Smooth muscle cell (in vitro differentiated cells): ENCODE results near the gene MED27. TPM values are rescaled to one million over a fixed set of nuclear protein-coding genes. Genes with fewer than 3 reads are reported as not detected.

Experiments
- DNase-seq: peaks from one replicate; lab custom pipeline; 2025; ENCODE audit not compliant: unreplicated experiment; lab: John Stamatoyannopoulos, UW
- H2AFZ ChIP-seq: fragments of 200-600 bp; sonication (generic); 2 replicates; pipeline ENCODE4 v1.6.0; 2016; ENCODE audit warnings: antibody characterized with exemption, low read depth, mild to moderate bottlenecking
- H3F3A ChIP-seq: fragments of 200-600 bp; sonication (generic); 2 replicates; pipeline ENCODE4 v1.6.0; 2017; ENCODE audit warnings: antibody characterized with exemption, low read depth
- H3K27ac ChIP-seq: fragments of 200-600 bp; sonication (generic); 2 replicates; pipeline ENCODE4 v1.5.1; 2016; ENCODE audit warnings: low read depth, mild to moderate bottlenecking
- H3K27me3 ChIP-seq: fragments of 200-600 bp; sonication (generic); 2 replicates; pipeline ENCODE4 v1.6.1; 2016; ENCODE audit warnings: low read depth, mild to moderate bottlenecking
- H3K36me3 ChIP-seq: fragments of 200-600 bp; sonication (generic); 2 replicates; pipeline ENCODE4 v1.5.1; 2016; ENCODE audit warnings: low read depth
- H3K4me1 ChIP-seq: fragments of 200-600 bp; sonication (generic); 2 replicates; pipeline ENCODE4 v1.5.1; 2016; ENCODE audit warnings: low read depth
- H3K4me2 ChIP-seq: fragments of 200-600 bp; sonication (generic); 2 replicates; pipeline ENCODE4 v1.6.0; 2016; ENCODE audit warnings: mild to moderate bottlenecking
- H3K4me3 ChIP-seq: fragments of 200-600 bp; sonication (generic); 2 replicates; pipeline ENCODE4 v1.5.1; 2016; ENCODE audit warnings: mild to moderate bottlenecking
- H3K79me2 ChIP-seq: fragments of 200-600 bp; sonication (generic); 2 replicates; pipeline ENCODE4 v1.6.0; 2016; ENCODE audit warnings: low read depth, mild to moderate bottlenecking
- H3K9ac ChIP-seq: fragments of 200-600 bp; sonication (generic); 2 replicates; pipeline ENCODE4 v1.6.0; 2016; ENCODE audit warnings: low read depth
- H3K9me3 ChIP-seq: fragments of 200-600 bp; sonication (generic); replicated peaks from 2 replicates; pipeline ENCODE4 v1.5.1; 2016; ENCODE audit warnings: low read depth
- H4K20me1 ChIP-seq: fragments of 200-600 bp; sonication (generic); 2 replicates; pipeline ENCODE4 v1.6.0; 2016; ENCODE audit warnings: low read depth
- WGBS: methylation state at CpG from one replicate; pipeline ENCODE4 v1.1.7; 2016; ENCODE audit warnings: low lambda C conversion rate; 5-methylcytosine and 5-hydroxymethylcytosine counted together
- polyA plus RNA-seq: library from polyadenylated mRNA; unstranded; fragments of >200 nt; fragmentation: Nextera tagmentation; extraction: Ambion mirVana; gene quantifications from 2 replicates; pipeline ENCODE4 v1.2.1, GENCODE V29; 2016
- total RNA-seq: library from RNA; depleted of rRNA; stranded (reverse); fragments of >200 nt; gene quantifications from 2 replicates; pipeline ENCODE4 v1.2.3, GENCODE V29; 2014
- TF ChIP-seq, protein P1 (sequence below): fragments of 200-600 bp; sonication (generic); IDR thresholded peaks from 2 replicates; pipeline ENCODE4 v1.5.1; 2017; ENCODE audit warnings: borderline replicate concordance, mild to moderate bottlenecking, antibody characterized with exemption; ENCODE audit not compliant: insufficient read depth, poor library complexity, severe bottlenecking

The MED27 gene
- total and polyA plus RNA-seq, 2 experiments from 2014 or later, result 24.0 to 50.0 TPM

DNA sequence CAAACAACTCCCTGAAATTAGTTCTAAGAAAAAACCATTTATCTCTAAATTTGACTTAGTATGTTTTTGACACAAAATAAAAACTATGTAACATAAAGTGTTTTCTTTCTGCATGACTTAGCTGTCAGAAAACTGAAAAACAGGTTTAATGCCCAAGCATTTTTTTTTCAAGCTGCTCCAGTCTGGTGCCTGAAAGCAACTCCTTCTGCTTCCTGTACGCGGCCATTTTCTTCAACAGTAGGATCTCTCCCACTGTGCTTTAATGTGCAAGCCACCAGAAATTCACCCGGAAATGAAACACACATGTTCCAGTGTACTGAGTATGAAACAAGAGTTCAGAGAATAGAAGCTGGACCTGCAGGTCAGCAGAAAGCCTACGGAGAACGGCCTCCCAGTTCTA is 161.2 kb downstream of the MED27 start:
- Histone ChIP-seq H3F3A (no peaks in the 10 kb centered on the region), H4K20me1 (peaks cover 85% of the 10 kb centered on the region), H3K4me2 (no peak overlapping the region), H3K79me2 (peaks cover 5% of the 10 kb centered on the region), H3K4me1 (no peaks in the 10 kb centered on the region), H3K9ac (no peak overlapping the region), H3K9me3 (no peaks in the 10 kb centered on the region), H2AFZ (no peak overlapping the region), H3K27me3 (no peaks in the 10 kb centered on the region), H3K4me3 (no peak overlapping the region), H3K36me3 (no peaks in the 10 kb centered on the region), H3K27ac (no peak overlapping the region)
- TF ChIP-seq, protein P1, sequence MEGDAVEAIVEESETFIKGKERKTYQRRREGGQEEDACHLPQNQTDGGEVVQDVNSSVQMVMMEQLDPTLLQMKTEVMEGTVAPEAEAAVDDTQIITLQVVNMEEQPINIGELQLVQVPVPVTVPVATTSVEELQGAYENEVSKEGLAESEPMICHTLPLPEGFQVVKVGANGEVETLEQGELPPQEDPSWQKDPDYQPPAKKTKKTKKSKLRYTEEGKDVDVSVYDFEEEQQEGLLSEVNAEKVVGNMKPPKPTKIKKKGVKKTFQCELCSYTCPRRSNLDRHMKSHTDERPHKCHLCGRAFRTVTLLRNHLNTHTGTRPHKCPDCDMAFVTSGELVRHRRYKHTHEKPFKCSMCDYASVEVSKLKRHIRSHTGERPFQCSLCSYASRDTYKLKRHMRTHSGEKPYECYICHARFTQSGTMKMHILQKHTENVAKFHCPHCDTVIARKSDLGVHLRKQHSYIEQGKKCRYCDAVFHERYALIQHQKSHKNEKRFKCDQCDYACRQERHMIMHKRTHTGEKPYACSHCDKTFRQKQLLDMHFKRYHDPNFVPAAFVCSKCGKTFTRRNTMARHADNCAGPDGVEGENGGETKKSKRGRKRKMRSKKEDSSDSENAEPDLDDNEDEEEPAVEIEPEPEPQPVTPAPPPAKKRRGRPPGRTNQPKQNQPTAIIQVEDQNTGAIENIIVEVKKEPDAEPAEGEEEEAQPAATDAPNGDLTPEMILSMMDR, result no peak
- 98% methylated on average over 5 of the region's 5 CpGs for WGBS
- no peak for DNase-seq

DNA sequence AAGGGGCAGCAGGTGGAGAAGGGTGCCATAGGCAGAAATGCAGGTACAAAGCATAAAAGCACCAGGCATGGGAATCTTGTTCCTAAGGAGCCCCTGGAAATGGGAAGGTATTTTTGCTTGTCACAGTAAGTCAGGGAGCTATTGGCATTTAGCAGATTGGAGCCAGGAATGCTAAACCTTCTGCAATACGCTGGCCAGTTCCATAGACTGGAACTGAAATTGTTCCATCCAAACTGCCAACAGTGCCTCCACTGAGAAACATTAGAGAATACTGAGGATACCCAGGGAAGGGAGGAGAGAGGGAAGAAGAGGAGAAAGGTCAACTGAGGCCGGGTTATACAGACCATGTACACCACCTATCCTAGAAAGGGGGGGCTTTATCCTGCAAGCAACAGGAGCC is 162.7 kb downstream of the MED27 start:
- DNase-seq, result no peak
- H4K20me1 ChIP-seq, result peaks cover 96% of the 10 kb centered on the region
- H3K4me1 ChIP-seq, result no peaks in the 10 kb centered on the region
- no peaks in the 10 kb centered on the region for H3F3A ChIP-seq
- no peak overlapping the region for H3K4me3 ChIP-seq
- no peak overlapping the region for H3K9ac ChIP-seq
- no peak overlapping the region for H2AFZ ChIP-seq
- peaks cover 5% of the 10 kb centered on the region for H3K79me2 ChIP-seq
- TF ChIP-seq, protein P1, result no peak
- no peaks in the 10 kb centered on the region for H3K9me3 ChIP-seq
- no peak overlapping the region for H3K27ac ChIP-seq
- no peaks in the 10 kb centered on the region for H3K36me3 ChIP-seq
- H3K4me2 ChIP-seq, result no peak overlapping the region
- no peaks in the 10 kb centered on the region for H3K27me3 ChIP-seq
- 93% methylated on average over 2 of the region's 2 CpGs for WGBS

DNA sequence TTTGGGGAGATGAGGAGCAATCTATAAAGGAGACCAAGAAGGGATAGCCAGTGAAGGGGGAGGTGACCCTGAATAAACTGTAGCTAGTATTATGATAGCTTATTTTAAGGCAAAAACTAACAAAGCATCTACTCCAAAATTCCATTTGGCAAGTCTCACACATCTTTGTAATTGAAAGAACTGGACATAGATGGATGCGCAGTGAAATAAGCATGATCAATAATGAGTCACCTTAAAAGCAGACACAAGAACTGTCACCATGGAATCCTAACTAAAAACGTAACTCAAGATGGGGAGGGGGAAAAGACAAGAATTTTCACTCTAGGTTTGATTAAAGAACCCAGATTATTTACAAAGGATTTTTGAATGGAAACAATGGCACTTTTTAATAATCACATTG is 164.5 kb downstream of the MED27 start:
- no peak overlapping the region for H3K4me2 ChIP-seq
- H2AFZ ChIP-seq, result no peak overlapping the region
- peaks cover 5% of the 10 kb centered on the region for H3K79me2 ChIP-seq
- no peaks in the 10 kb centered on the region for H3K36me3 ChIP-seq
- no peaks in the 10 kb centered on the region for H3K9me3 ChIP-seq
- 97% methylated on average over 2 of the region's 2 CpGs for WGBS
- H3K4me1 ChIP-seq, result no peaks in the 10 kb centered on the region
- H3K27me3 ChIP-seq, result no peaks in the 10 kb centered on the region
- DNase-seq, result no peak
- no peak overlapping the region for H3K4me3 ChIP-seq
- TF ChIP-seq, protein P1, result no peak
- H3K27ac ChIP-seq, result no peak overlapping the region
- H3F3A ChIP-seq, result no peaks in the 10 kb centered on the region
- peaks cover 95% of the 10 kb centered on the region for H4K20me1 ChIP-seq
- H3K9ac ChIP-seq, result no peak overlapping the region

DNA sequence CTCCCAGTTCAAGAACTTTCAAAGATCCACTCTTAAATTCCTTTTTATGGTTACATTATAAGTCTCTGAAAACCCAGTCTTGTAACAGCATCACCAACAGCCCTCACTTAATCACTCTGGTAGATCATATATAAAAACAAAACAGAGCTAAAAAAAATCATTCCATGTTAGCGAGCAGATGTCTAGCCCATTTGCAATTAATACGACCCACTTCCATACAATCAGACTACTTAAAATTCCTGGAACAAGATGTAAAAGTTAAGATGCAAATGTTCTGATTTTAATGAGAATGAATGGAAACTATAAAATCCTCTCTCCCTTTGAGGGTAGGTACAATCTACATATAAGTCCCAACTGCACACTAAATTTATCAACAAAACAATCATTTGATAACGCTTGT is 167.0 kb downstream of the MED27 start:
- H3F3A ChIP-seq, result no peaks in the 10 kb centered on the region
- 94% methylated on average over 3 of the region's 3 CpGs for WGBS

More for the DNA sequence above, 167.0 kb downstream of the MED27 start:
- Histone ChIP-seq H3K36me3 (no peaks in the 10 kb centered on the region), H2AFZ (no peak overlapping the region), H3K9ac (no peak overlapping the region), H3K4me1 (no peaks in the 10 kb centered on the region), H3K4me2 (no peak overlapping the region), H3K79me2 (peaks cover 5% of the 10 kb centered on the region), H3K27me3 (no peaks in the 10 kb centered on the region), H3K4me3 (no peak overlapping the region), H3K27ac (no peak overlapping the region), H3K9me3 (no peaks in the 10 kb centered on the region), H4K20me1 (peaks cover 78% of the 10 kb centered on the region)
- no peak for DNase-seq
- TF ChIP-seq, protein P1, result no peak
